NB4 (cell line): ENCODE data around the gene SHFL.
A peak's percentile ranks its signal among the peaks of the same experiment; 100 is the strongest.

Source experiments
- MYC ChIP-seq: IDR thresholded peaks from 2 replicates; pipeline ENCODE4 v1.6.1; 2011; ENCODE audit warnings: low read depth, low read length
- POLR2A ChIP-seq: IDR thresholded peaks from 2 replicates; pipeline ENCODE4 v1.6.1; 2011; ENCODE audit warnings: mild to moderate bottlenecking; ENCODE audit not compliant: insufficient read length; ENCODE audit errors: extremely low read depth
- TF ChIP-seq, protein P1 (sequence below): IDR thresholded peaks from one replicate; pipeline ENCODE4 v1.5.1; 2012; ENCODE audit warnings: low read depth, low read length
- TF ChIP-seq, protein P2 (sequence below): IDR thresholded peaks from 2 replicates; pipeline ENCODE4 v1.6.1; 2011; ENCODE audit warnings: low read depth, low read length

DNA sequence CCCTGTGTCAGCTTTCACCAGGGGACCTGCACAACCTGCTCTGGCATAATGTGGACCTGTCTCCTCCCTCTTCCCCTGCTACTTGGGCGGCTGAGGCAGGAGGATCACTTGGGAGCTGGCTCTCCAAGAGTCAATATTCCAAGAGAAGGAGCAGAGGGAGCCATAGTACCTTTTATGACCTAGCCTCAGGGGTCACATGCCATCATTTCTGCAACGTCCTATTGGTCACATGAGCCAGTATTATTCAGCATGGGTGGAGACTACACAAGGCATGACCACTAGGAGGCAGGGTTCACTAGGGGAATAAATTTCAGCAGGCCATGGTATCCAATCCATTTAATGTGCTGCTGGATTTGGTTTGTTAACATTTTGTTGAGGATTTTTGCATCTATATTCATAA is 12.0 kb upstream of the SHFL start:
- no peak for TF ChIP-seq POLR2A
- TF ChIP-seq, protein P1, sequence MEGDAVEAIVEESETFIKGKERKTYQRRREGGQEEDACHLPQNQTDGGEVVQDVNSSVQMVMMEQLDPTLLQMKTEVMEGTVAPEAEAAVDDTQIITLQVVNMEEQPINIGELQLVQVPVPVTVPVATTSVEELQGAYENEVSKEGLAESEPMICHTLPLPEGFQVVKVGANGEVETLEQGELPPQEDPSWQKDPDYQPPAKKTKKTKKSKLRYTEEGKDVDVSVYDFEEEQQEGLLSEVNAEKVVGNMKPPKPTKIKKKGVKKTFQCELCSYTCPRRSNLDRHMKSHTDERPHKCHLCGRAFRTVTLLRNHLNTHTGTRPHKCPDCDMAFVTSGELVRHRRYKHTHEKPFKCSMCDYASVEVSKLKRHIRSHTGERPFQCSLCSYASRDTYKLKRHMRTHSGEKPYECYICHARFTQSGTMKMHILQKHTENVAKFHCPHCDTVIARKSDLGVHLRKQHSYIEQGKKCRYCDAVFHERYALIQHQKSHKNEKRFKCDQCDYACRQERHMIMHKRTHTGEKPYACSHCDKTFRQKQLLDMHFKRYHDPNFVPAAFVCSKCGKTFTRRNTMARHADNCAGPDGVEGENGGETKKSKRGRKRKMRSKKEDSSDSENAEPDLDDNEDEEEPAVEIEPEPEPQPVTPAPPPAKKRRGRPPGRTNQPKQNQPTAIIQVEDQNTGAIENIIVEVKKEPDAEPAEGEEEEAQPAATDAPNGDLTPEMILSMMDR = peak; percentile 95
- TF ChIP-seq, protein P2, sequence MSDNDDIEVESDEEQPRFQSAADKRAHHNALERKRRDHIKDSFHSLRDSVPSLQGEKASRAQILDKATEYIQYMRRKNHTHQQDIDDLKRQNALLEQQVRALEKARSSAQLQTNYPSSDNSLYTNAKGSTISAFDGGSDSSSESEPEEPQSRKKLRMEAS = peak; percentile 82
- TF ChIP-seq MYC = no peak
